ENCODE measurements around the gene PCDHGA7. TPM values are rescaled to one million over a fixed set of nuclear protein-coding genes. Genes with fewer than 3 reads are reported as not detected.

PCDHGA7 gene
- total RNA-seq, 1 donor: 9.0 TPM

DNA sequence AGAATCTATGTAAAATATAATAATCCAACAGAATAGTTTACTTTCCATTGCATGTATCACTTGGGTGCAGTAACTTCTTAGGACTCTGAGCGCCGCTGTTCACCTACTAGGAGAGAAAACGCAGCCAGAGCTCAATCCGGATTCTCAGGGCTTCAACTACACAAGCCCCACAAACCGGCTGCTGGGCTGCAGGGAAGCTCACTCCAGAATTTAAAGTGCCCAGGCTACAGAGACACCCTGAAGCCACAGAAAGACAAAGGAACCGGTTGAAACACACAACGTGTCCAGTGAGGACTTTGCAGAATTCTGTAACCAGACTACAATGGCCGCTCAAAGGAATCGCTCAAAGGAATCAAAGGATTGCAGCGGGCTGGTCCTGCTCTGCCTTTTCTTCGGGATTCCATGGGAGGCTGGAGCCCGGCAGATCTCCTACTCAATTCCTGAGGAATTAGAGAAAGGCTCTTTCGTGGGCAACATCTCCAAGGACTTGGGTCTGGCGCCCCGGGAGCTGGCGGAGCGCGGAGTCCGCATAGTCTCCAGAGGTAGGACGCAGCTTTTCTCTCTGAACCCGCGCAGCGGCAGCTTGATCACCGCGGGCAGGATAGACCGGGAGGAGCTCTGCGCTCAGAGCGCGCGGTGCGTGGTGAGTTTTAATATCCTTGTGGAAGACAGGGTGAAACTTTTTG lies 30.5 kb downstream of the PCDHGA7 start, which contains the start of gene PCDHGA10:
Gene PCDHGA10 (plus strand): TSS at position 134 of the 686 bp plus-strand sequence. CDS start 189 bp downstream, at position 323.

DNA sequence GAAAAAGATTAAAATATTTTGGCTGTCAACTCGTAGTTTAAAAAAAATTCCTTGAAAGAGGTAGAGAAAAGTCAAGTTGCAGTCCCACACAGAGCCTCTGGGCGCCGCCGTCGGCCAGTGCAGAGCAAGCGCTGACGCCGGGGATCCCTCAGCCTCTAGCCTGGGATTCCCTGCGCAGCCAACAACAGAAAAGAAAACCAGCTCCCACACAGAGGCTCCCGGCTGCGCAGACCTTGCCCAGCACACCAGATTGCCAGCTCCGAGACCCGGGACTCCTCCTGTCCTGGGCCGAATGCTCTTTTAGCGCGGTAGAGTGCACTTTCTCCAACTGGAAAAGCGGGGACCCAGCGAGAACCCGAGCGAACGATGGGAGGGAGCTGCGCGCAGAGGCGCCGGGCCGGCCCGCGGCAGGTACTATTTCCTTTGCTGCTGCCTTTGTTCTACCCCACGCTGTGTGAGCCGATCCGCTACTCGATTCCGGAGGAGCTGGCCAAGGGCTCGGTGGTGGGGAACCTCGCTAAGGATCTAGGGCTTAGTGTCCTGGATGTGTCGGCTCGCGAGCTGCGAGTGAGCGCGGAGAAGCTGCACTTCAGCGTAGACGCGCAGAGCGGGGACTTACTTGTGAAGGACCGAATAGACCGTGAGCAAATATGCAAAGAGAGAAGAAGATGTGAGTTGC lies 35.1 kb downstream of the PCDHGA7 start, which contains the start of gene PCDHGB7:
Gene PCDHGB7 (plus strand): TSS at position 184 of the 679 bp plus-strand sequence. CDS start 183 bp downstream, at position 367.

DNA sequence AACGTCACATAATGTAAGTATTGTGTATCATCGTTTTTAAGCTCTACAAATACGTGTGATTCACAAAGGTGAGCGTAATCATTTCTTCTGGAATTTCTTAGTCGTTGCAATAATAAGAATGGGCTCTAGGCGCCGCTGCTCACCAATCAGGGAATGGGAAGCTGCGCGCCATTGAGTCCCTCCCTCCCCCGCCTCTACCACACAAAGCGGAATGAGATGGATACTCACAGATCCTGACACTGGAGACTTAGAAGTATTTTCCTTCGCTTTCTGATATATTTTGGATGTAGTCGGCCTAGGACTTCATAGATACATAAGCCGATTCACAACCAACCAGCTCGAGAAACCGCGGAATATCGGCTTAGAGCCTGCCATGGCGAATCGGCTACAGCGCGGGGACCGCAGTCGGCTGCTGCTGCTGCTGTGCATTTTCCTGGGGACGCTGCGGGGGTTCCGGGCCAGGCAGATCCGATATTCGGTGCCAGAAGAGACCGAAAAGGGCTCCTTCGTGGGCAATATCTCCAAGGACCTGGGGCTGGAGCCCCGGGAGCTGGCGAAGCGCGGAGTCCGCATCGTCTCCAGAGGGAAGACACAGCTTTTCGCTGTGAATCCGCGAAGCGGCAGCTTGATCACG lies 38.4 kb downstream of the PCDHGA7 start, which contains the start of gene PCDHGA11:
Gene PCDHGA11 (plus strand): TSS at position 197 of the 634 bp plus-strand sequence. CDS start 177 bp downstream, at position 374.

DNA sequence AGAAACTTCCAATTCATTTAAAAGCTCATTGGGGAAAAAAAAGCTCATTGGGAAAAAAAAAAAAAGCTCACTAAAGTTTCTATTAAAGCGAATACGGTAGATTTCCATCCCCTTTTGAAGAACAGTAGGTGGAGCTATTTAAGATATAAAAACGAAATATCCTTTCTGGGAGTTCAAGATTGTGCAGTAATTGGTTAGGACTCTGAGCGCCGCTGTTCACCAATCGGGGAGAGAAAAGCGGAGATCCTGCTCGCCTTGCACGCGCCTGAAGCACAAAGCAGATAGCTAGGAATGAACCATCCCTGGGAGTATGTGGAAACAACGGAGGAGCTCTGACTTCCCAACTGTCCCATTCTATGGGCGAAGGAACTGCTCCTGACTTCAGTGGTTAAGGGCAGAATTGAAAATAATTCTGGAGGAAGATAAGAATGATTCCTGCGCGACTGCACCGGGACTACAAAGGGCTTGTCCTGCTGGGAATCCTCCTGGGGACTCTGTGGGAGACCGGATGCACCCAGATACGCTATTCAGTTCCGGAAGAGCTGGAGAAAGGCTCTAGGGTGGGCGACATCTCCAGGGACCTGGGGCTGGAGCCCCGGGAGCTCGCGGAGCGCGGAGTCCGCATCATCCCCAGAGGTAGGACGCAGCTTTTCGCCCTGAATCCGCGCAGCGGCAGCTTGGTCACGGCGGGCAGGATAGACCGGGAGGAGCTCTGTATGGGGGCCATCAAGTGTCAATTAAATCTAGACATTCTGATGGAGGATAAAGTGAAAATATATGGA lies 48.0 kb downstream of the PCDHGA7 start, which contains the start of gene PCDHGA12:
Gene PCDHGA12 (plus strand): TSS at position 176 of the 782 bp plus-strand sequence. CDS start 253 bp downstream, at position 429.

Other genes with a start within 250 kb of the PCDHGA7 start
- gene PCDHB5, start 247.5 kb upstream of the PCDHGA7 start, total RNA-seq: 2.9 and 3.6 TPM in 2 replicates
- 0.65 and 0.97 TPM in 2 replicates for gene PCDHB6, start 232.7 kb upstream of the PCDHGA7 start, total RNA-seq
- gene PCDHB7, start 210.1 kb upstream of the PCDHGA7 start, total RNA-seq: 2.0 and 2.5 TPM in 2 replicates
- gene PCDHB8, start 205.0 kb upstream of the PCDHGA7 start, total RNA-seq: 0.52 and 1.1 TPM in 2 replicates
- 3.1 and 4.4 TPM in 2 replicates for gene PCDHB16, start 200.4 kb upstream of the PCDHGA7 start, total RNA-seq
- gene PCDHB9, start 195.6 kb upstream of the PCDHGA7 start, total RNA-seq: 0.91 and 2.3 TPM in 2 replicates
- 2.2 and 2.5 TPM in 2 replicates for gene PCDHB10, start 190.4 kb upstream of the PCDHGA7 start, total RNA-seq
- gene PCDHB11, start 183.1 kb upstream of the PCDHGA7 start, total RNA-seq: 1.4 and 1.7 TPM in 2 replicates
- gene PCDHB12, start 174.0 kb upstream of the PCDHGA7 start, total RNA-seq: 1.0 and 1.3 TPM in 2 replicates
- gene PCDHB13, start 168.8 kb upstream of the PCDHGA7 start, total RNA-seq: 2.7 and 4.0 TPM in 2 replicates
- 3.8 and 4.4 TPM in 2 replicates for gene PCDHB14, start 159.4 kb upstream of the PCDHGA7 start, total RNA-seq
- gene PCDHB15, start 137.3 kb upstream of the PCDHGA7 start, total RNA-seq: 1.7 and 1.9 TPM in 2 replicates
- gene SLC25A2, start 78.7 kb upstream of the PCDHGA7 start, total RNA-seq: 0.32 and 0.39 TPM in 2 replicates
- 61.7 and 84.2 TPM in 2 replicates for gene TAF7, start 62.0 kb upstream of the PCDHGA7 start, total RNA-seq
- gene PCDHGA1, start 52.2 kb upstream of the PCDHGA7 start, total RNA-seq: 1.4 and 1.9 TPM in 2 replicates
- 4.7 and 4.9 TPM in 2 replicates for gene PCDHGA2, start 44.0 kb upstream of the PCDHGA7 start, total RNA-seq
- 3.7 and 6.2 TPM in 2 replicates for gene PCDHGA3, start 38.9 kb upstream of the PCDHGA7 start, total RNA-seq
- 4.1 and 6.1 TPM in 2 replicates for gene PCDHGB1, start 32.6 kb upstream of the PCDHGA7 start, total RNA-seq
- 6.7 and 8.9 TPM in 2 replicates for gene PCDHGA4, start 27.7 kb upstream of the PCDHGA7 start, total RNA-seq
- 6.5 and 6.8 TPM in 2 replicates for gene PCDHGB2, start 22.7 kb upstream of the PCDHGA7 start, total RNA-seq
- 5.6 and 6.5 TPM in 2 replicates for gene PCDHGA5, start 18.6 kb upstream of the PCDHGA7 start, total RNA-seq
- gene PCDHGB3, start 12.5 kb upstream of the PCDHGA7 start, total RNA-seq: 8.4 and 8.6 TPM in 2 replicates
- 7.8 and 10.4 TPM in 2 replicates for gene PCDHGA6, start 8.9 kb upstream of the PCDHGA7 start, total RNA-seq
- gene PCDHGB4, start 5.0 kb downstream of the PCDHGA7 start, total RNA-seq: 24.4 and 26.2 TPM in 2 replicates
- 5.6 and 5.7 TPM in 2 replicates for gene PCDHGA8, start 9.9 kb downstream of the PCDHGA7 start, total RNA-seq
- 27.7 and 35.0 TPM in 2 replicates for gene PCDHGB5, start 15.2 kb downstream of the PCDHGA7 start, total RNA-seq
- 10.1 and 11.1 TPM in 2 replicates for gene PCDHGA9, start 20.0 kb downstream of the PCDHGA7 start, total RNA-seq
- 7.9 and 9.5 TPM in 2 replicates for gene PCDHGB6, start 25.3 kb downstream of the PCDHGA7 start, total RNA-seq
- gene PCDHGA10, start 30.2 kb downstream of the PCDHGA7 start, total RNA-seq: 15.3 and 17.9 TPM in 2 replicates
- gene PCDHGB7, start 34.9 kb downstream of the PCDHGA7 start, total RNA-seq: 25.6 and 26.2 TPM in 2 replicates
- gene PCDHGA11, start 38.3 kb downstream of the PCDHGA7 start, total RNA-seq: 20.1 and 24.1 TPM in 2 replicates
- 25.1 and 30.2 TPM in 2 replicates for gene PCDHGA12, start 47.8 kb downstream of the PCDHGA7 start, total RNA-seq
- gene PCDHGC3, start 93.2 kb downstream of the PCDHGA7 start, total RNA-seq: 122 and 161 TPM in 2 replicates
- 5.6 and 6.4 TPM in 2 replicates for gene PCDHGC4, start 102.3 kb downstream of the PCDHGA7 start, total RNA-seq
- 4.7 and 8.1 TPM in 2 replicates for gene PCDHGC5, start 106.3 kb downstream of the PCDHGA7 start, total RNA-seq
- gene DIAPH1, start 236.3 kb downstream of the PCDHGA7 start, total RNA-seq: 17.8 and 25.5 TPM in 2 replicates